Heart left ventricle (tissue), 16 donors: ENCODE results near the gene TRIM52. TPM values are rescaled to one million over a fixed set of nuclear protein-coding genes. Genes with fewer than 3 reads are reported as not detected.

ENCODE experiments used
- ATAC-seq, 4 donors: fragments of 200-7000 bp; cut with Tn5 transposase; one replicate each; pipeline ENCODE4 v1.9.1; 2020 to 2022; ENCODE audit warnings: moderate library complexity in 4 of 4, mild to moderate bottlenecking in 3 of 4, moderate number of reproducible peaks in 1 of 4
- DNase-seq, 5 donors: peaks; one replicate each; pipeline ENCODE4 v3.0.0-alpha.2; 2020
- H3K27ac ChIP-seq, 12 donors: fragments of 200-600 bp; sonication (generic) in 4 of 12; one replicate each; pipeline versions ENCODE4 v1.5.0 to v1.8.0; 2016 to 2022; ENCODE audit warnings: mild to moderate bottlenecking in 2 of 12
- H3K27me3 ChIP-seq, 9 donors: fragments of 200-600 bp; sonication (generic) in 2 of 9; one replicate each; pipeline versions ENCODE4 v1.5.1 to v1.8.0; 2016 to 2022; ENCODE audit warnings: mild to moderate bottlenecking in 3 of 9
- H3K36me3 ChIP-seq, 9 donors: fragments of 200-600 bp; sonication (generic) in 2 of 9; one replicate each; pipeline versions ENCODE4 v1.5.0 to v1.8.0; 2018 to 2022; ENCODE audit warnings: mild to moderate bottlenecking in 2 of 9
- H3K4me1 ChIP-seq, 12 donors: fragments of 200-600 bp; sonication (generic) in 4 of 12; one replicate each; pipeline versions ENCODE4 v1.5.0 to v1.8.0; 2016 to 2022; ENCODE audit warnings: mild to moderate bottlenecking in 3 of 12
- H3K4me3 ChIP-seq, 12 donors: fragments of 200-600 bp; sonication (generic) in 4 of 12; one replicate each; pipeline versions ENCODE4 v1.5.0 to v1.8.0; 2017 to 2022; ENCODE audit warnings: mild to moderate bottlenecking in 9 of 12, moderate library complexity in 4 of 12
- H3K9me3 ChIP-seq, 12 donors: fragments of 200-600 bp; sonication (generic) in 4 of 12; one replicate each; pipeline versions ENCODE4 v1.5.0 to v1.8.0; 2016 to 2022; ENCODE audit warnings: mild to moderate bottlenecking in 1 of 12
- POLR2A ChIP-seq, 2 donors: fragments of 450-650 bp; IDR thresholded peaks; one replicate each; pipeline ENCODE4 v1.6.1; 2017; ENCODE audit warnings: antibody characterized with exemption in 2 of 2, mild to moderate bottlenecking in 2 of 2, moderate library complexity in 2 of 2
- WGBS, 4 donors: extraction: QIAGEN DNeasy Blood & Tissue Kit in 2 of 4; methylation state at CpG; one replicate each; pipeline versions ENCODE4 v1.1.5 to v1.1.7; 2013 to 2018; 5-methylcytosine and 5-hydroxymethylcytosine counted together
- intact Hi-C, 10 donors: fragments of 100-400 bp; cut with DNase I; formaldehyde crosslinking; loops; one replicate each; pipeline versions ENCODE4 v1.11.1 to v1.14.2; 2022
- polyA plus RNA-seq, 2 donors: library from polyadenylated mRNA; stranded (reverse); fragments of 200-250 nt; gene quantifications; one replicate each; pipeline ENCODE4 v1.2.3, GENCODE V29; 2013
- total RNA-seq, 9 donors: library from RNA; depleted of rRNA in 2 of 9; stranded (reverse); fragments of >200 nt in 2 of 9; fragmentation: NEBNext Ultra II Directional in 3 of 9; extraction: Animal tissue kit (Norgen Biotek cat#: 25700) in 3 of 9; gene quantifications; one replicate each; pipeline versions ENCODE4 v1.1.0 to v1.2.4, GENCODE V29; 2016 to 2023
- TF ChIP-seq, protein P1 (sequence below), 12 donors: fragments of 200-600 bp; sonication (generic) in 4 of 12; IDR thresholded peaks; one replicate each; pipeline versions ENCODE4 v1.5.0 to v1.8.0; 2018 to 2022; ENCODE audit warnings: antibody characterized with exemption in 12 of 12, mild to moderate bottlenecking in 5 of 12
- donor health status: ischemic (EF 13 %, LVEDD 7.1; RV severe dilation, severe dysfunction).
- donor health status: healthy with polysubstance abuse.
- donor health status: DM: no; HTN: yes; CAD: no.
- donor health status: DM: no; HTN: no; CAD: no.
- donor health status: ischemic (EF 25% LVEDD 6.9; RV normal size, moderate dysfunction).
- donor health status: ischemic (EF 25% LVEDD 5.7; RV mildly dilated, moderate dysfunction).
- donor health status: healthy.
- donor health status: DM: yes; HTN: yes; CAD: no.
- donor health status: ischemic (EF 35%, LVEDD 5.7; RV mildly dilated, moderate dysfunction).
- donor health status: nonischemic (EF 11% LVEDD 7.7; RV severe dilation, severe dysfunction).
- donor health status: DM: yes; HTN: yes; CAD: no.
- donor health status: PGD.
- donor health status: ischemic (EF 29% LVEDD 5.4; RV normal size, mild dysfunction).
- donor health status: nonischemic (EF 23%, LVEDD 6.1; RV moderate dilation, normal function).

TRIM52 gene
- total and polyA plus RNA-seq, 11 donors: 5.6 to 12.8 (median 7.6) TPM

DNA sequence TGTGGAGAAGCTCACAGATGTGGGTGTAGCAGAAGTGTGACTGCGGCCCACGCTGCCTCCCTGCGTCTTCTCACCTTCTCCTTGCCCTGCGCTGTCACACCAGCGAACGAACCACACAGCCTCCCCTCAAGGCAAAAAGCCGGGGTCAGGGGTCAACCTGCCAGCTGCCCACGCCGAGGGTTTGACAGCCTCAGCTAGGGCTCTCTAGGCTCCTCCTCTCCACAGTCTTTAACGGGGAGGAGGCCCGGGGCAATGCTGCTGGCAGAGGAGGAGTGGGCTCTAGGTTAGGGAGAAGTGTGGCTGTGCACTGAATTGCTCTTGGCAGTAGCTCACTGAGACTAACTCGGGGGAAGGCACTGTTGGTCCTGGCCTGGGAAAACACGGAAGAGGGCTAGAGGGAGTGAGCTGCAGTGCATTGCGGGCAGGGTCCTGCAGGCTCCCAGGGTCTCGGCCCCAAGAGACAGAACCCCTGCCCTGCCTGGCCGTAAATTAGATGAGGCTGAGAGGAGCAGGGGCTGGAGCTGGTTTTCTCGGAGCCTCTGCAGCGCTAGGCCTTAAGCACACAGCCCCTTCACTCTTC lies 4.2 kb upstream of the TRIM52 start:
- intact Hi-C loops: no loop called here
- no peak overlapping the region for H3K4me3 ChIP-seq
- WGBS, 4 donors: 81 to 85% (median 83%) methylated on average over 18 of the region's 18 CpGs
- H3K4me1 ChIP-seq: peaks cover 0 to 16% (median 5%) of the 10 kb centered on the region in 12 donors
- no peaks in the 10 kb centered on the region for H3K9me3 ChIP-seq
- TF ChIP-seq POLR2A (IDR thresholded peaks at IDR 0.05): no peak
- TF ChIP-seq, protein P1, sequence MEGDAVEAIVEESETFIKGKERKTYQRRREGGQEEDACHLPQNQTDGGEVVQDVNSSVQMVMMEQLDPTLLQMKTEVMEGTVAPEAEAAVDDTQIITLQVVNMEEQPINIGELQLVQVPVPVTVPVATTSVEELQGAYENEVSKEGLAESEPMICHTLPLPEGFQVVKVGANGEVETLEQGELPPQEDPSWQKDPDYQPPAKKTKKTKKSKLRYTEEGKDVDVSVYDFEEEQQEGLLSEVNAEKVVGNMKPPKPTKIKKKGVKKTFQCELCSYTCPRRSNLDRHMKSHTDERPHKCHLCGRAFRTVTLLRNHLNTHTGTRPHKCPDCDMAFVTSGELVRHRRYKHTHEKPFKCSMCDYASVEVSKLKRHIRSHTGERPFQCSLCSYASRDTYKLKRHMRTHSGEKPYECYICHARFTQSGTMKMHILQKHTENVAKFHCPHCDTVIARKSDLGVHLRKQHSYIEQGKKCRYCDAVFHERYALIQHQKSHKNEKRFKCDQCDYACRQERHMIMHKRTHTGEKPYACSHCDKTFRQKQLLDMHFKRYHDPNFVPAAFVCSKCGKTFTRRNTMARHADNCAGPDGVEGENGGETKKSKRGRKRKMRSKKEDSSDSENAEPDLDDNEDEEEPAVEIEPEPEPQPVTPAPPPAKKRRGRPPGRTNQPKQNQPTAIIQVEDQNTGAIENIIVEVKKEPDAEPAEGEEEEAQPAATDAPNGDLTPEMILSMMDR (IDR thresholded peaks at IDR 0.05): no peak
- H3K27ac ChIP-seq: no peak overlapping the region
- no peak for ATAC-seq
- H3K27me3 ChIP-seq: no peaks in the 10 kb centered on the region
- peaks cover 0 to 16% (median 14%) of the 10 kb centered on the region in 9 donors for H3K36me3 ChIP-seq
- DNase-seq: no peak

DNA sequence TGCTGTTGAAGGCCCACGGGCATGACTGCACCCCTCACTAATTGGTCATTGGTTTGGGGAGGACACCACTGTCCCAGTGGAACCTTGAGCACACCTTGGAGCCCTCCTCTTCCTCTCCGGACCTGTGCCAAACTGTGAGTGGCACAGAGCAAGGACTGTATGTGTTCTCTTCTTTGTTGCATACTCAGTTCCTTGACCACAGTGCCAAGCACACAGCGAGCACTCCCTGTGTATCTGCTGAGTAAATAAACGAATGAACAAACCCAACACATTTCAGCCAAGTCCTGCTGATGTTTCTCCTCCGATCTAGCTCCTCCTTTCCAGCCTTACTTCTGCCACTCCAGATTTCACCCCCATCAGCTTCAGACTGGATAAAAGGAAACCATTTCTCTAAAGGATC lies 2.7 kb upstream of the TRIM52 start:
- H3K4me3 ChIP-seq: no peak overlapping the region
- TF ChIP-seq, protein P1 (IDR thresholded peaks at IDR 0.05): no peak
- TF ChIP-seq POLR2A (IDR thresholded peaks at IDR 0.05): no peak
- intact Hi-C loops: loop anchor here in 7 of 10 donors (5.0 kb wide), 4 partner anchors 41 to 81 kb away; partner anchors contain the start of gene TRIM41 (in 2 of the 7)
- no peaks in the 10 kb centered on the region for H3K27me3 ChIP-seq
- ATAC-seq: no peak
- peak overlapping the region in 1 of 12 donors; percentile 92 for H3K27ac ChIP-seq
- H3K9me3 ChIP-seq: no peaks in the 10 kb centered on the region
- DNase-seq: no peak
- H3K36me3 ChIP-seq: peaks cover 0 to 16% (median 14%) of the 10 kb centered on the region in 9 donors
- 72 to 91% (median 82%) methylated on average over 5 of the region's 5 CpGs for WGBS, 4 donors
- H3K4me1 ChIP-seq: peaks cover 3 to 32% (median 21%) of the 10 kb centered on the region in 12 donors

DNA sequence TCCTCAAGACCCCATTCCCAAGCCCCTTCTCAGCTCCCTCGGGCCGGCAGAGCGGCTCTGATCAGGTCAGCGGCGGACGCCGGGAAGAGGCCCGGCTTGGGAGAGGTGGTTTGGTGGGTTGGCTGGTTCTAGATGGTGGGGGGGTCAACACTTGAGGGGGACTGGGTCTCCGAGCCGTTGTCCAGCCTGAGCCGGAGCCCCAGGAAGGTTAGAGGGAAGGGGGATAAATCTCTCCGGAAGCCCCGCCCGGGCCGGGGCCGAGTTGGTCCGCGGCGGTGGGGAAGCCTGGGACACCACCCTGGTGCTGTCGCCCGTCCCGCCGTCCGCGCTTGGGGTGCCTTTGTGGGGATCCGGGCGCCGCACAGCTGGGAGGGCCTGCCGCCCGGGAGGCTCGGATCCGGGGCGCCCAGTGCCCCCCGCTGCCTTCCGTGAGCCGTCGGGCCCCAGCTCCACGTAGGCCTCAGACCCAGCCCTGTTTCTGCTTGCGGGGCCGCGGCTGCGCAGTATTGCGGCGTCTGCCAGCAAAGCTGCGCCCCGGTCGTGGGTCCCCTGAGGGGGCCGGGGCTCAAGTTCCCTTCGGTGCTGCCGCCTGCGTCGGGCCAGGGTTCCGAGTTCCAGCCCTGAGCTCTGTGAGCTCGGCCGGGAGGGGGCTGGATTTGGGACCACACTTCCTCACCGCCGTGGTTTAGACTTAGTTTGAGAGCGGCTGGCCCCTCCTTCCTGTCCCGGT lies 542 bp upstream of the TRIM52 start:
- H3K4me3 ChIP-seq: peak overlapping the region; percentile 69 to 100 (median 93)
- DNase-seq: peak; percentile 77 to 87 (median 84)
- no peaks in the 10 kb centered on the region for H3K27me3 ChIP-seq
- no peaks in the 10 kb centered on the region for H3K9me3 ChIP-seq
- peaks cover 5 to 53% (median 41%) of the 10 kb centered on the region in 12 donors for H3K4me1 ChIP-seq
- TF ChIP-seq, protein P1 (IDR thresholded peaks at IDR 0.05): no peak
- peak in 1 of 2 donors; percentile 61 for TF ChIP-seq POLR2A (IDR thresholded peaks at IDR 0.05)
- intact Hi-C loops: loop anchor here in 8 of 10 donors (1.0 to 5.0 kb wide), 7 partner anchors 15 to 79 kb away; partner anchors contain the start of gene TRIM41 (in 3 of the 8)
- 0 to 1% (median 0%) methylated on average over 23 to 59 of the region's 59 CpGs for WGBS, 4 donors
- H3K27ac ChIP-seq: peak overlapping the region; percentile 92 to 100 (median 98)
- peaks cover 0 to 27% (median 21%) of the 10 kb centered on the region in 9 donors for H3K36me3 ChIP-seq
- peak; percentile 40 to 76 (median 73) for ATAC-seq
